Measurements from ENCODE around the gene SLC12A7. TPM values are rescaled to one million over a fixed set of nuclear protein-coding genes. Genes with fewer than 3 reads are reported as not detected.

The SLC12A7 gene
- total RNA-seq, 4 donors from 2014 or later, result 4.6 to 49.8 (median 15.8) TPM

DNA sequence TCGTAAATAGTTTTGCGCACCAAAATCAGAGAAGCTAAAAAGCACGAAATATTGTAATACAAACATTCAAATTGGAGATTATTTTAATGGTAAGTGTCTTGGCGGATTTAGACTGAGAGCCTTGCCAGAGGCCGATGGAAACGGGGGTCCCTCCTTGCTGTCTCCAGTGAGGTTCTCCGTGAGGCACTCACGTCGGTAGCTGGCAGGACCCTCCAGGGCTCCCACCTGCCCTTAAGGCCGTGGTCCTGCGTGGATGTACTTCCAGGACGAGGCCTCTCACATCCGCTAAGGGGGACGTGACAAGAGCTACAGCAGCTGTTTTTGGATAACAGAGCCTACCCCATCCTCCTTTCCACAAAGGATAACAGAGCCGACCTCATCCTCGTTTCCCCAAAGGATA lies 95.4 kb downstream of the SLC12A7 start:
- Histone ChIP-seq H3K9me3 (no peaks in the 10 kb centered on the region), H3K4me3 (no peak overlapping the region), H3K36me3 (no peaks in the 10 kb centered on the region), H3K27me3 (no peaks in the 10 kb centered on the region), H3K27ac (no peak overlapping the region), H3K4me1 (no peaks in the 10 kb centered on the region)
- intact Hi-C loops (cut with DNase I; ENCODE audit: low total_unique reads), result no loop called here
- TF ChIP-seq POLR2A (IDR thresholded peaks at IDR 0.05), result no peak
- TF ChIP-seq, protein P1, sequence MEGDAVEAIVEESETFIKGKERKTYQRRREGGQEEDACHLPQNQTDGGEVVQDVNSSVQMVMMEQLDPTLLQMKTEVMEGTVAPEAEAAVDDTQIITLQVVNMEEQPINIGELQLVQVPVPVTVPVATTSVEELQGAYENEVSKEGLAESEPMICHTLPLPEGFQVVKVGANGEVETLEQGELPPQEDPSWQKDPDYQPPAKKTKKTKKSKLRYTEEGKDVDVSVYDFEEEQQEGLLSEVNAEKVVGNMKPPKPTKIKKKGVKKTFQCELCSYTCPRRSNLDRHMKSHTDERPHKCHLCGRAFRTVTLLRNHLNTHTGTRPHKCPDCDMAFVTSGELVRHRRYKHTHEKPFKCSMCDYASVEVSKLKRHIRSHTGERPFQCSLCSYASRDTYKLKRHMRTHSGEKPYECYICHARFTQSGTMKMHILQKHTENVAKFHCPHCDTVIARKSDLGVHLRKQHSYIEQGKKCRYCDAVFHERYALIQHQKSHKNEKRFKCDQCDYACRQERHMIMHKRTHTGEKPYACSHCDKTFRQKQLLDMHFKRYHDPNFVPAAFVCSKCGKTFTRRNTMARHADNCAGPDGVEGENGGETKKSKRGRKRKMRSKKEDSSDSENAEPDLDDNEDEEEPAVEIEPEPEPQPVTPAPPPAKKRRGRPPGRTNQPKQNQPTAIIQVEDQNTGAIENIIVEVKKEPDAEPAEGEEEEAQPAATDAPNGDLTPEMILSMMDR (IDR thresholded peaks at IDR 0.05), result no peak
- DNase-seq, result no peak

DNA sequence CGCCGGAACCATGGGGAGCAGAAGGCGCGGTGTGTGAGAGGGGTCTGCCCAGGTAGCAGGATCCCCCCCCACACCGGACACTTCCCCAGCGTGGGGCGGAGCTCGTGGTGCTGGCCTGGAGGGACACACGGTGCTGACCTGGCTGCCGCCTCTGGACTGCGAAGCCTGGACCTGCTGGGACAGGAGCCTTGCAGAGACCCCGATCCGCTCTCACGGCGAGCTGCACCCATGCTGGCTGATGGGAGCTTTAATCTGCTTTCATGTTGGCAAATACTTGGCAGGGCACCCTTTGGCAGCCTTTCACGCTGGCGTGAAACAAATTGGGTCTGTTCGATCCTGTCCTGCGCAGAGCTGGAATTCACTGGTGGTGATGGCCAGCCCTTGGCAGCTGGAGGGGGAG lies 95.8 kb downstream of the SLC12A7 start:
- Histone ChIP-seq H3K4me3 (no peak overlapping the region), H3K36me3 (no peaks in the 10 kb centered on the region), H3K27me3 (no peaks in the 10 kb centered on the region), H3K27ac (no peak overlapping the region), H3K4me1 (no peaks in the 10 kb centered on the region), H3K9me3 (no peaks in the 10 kb centered on the region)
- intact Hi-C loops (cut with DNase I; ENCODE audit: low total_unique reads), result no loop called here
- no peak for TF ChIP-seq POLR2A (IDR thresholded peaks at IDR 0.05)
- TF ChIP-seq, protein P1 (IDR thresholded peaks at IDR 0.05), result no peak
- DNase-seq, result no peak

DNA sequence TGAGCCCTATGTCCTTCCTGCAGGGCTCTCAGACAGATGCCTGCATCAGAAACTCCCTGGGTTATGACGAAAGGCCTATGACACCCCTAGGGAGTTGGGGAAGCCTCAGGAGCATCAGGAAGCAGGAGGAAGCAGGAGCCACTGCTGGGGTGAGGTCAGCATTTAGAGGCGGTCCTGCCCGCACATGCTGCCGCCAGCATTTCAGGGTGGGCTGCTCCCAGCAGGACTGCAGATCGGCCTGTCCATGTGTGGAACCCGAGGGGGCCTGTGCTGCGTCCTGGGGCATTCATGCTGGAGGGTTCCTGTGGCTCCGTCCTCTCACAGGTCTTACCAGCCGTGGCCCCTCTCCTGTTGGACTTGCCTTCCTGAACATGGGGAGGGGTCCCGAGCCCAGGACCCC lies 96.4 kb downstream of the SLC12A7 start:
- Histone ChIP-seq H3K9me3 (no peaks in the 10 kb centered on the region), H3K4me1 (no peaks in the 10 kb centered on the region), H3K27me3 (peaks cover 0 to 4% of the 10 kb centered on the region in 2 donors), H3K4me3 (no peak overlapping the region), H3K27ac (no peak overlapping the region), H3K36me3 (no peaks in the 10 kb centered on the region)
- no peak for TF ChIP-seq POLR2A (IDR thresholded peaks at IDR 0.05)
- TF ChIP-seq, protein P1 (IDR thresholded peaks at IDR 0.05), result no peak
- intact Hi-C loops (cut with DNase I; ENCODE audit: low total_unique reads), result no loop called here
- DNase-seq, result no peak

DNA sequence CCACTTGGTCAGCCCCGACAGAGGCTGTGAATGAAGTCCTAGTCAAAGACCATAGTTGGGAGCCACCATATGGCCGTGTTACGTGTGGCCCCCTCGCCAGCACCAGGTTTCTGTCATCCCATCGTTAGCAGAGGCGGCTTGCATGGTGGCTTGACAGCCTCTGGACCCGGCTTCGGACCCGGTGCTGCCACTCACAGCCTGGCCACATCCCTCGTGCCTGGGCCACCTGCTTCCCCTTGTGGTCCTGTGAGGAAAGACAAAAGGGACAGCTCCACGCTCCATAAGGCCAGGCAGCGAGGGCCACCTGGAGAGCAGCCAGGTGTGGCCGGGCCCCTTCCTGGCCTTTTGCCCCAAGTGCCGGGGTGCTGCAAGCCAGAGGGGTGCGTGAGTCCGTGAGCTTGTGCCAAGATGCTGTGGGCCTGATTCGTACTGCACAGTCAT lies 97.1 kb downstream of the SLC12A7 start:
- intact Hi-C loops (cut with DNase I; ENCODE audit: low total_unique reads), result no loop called here
- Histone ChIP-seq H3K27ac (no peak overlapping the region), H3K9me3 (no peaks in the 10 kb centered on the region), H3K4me1 (no peaks in the 10 kb centered on the region), H3K27me3 (peaks cover 0 to 4% of the 10 kb centered on the region in 2 donors), H3K36me3 (no peaks in the 10 kb centered on the region), H3K4me3 (no peak overlapping the region)
- DNase-seq, result no peak
- TF ChIP-seq, protein P1 (IDR thresholded peaks at IDR 0.05), result no peak

DNA sequence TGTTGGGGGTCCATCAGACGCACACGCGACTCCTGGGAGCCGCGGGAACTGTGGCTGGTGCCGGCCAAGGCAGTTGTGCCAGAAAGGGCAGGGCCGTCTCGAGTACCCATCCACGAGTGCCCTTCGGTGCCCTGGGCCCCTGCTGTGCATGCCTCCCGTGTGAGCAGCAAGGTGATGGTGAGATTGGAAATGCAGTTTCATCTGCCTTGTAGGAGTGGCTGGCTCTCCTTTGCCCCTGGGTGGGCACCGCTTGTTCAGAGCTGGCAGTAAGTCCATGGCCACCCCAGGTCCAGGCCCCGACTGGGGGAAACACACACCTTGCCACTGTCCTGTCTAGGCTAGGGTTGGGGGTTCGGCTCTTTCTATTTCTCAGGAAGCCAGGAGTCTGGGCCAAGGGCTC lies 97.5 kb downstream of the SLC12A7 start:
- no peaks in the 10 kb centered on the region for H3K9me3 ChIP-seq
- no peaks in the 10 kb centered on the region for H3K36me3 ChIP-seq
- no peak for DNase-seq
- H3K27me3 ChIP-seq, result peaks cover 3 to 4% of the 10 kb centered on the region in 2 donors
- no peak overlapping the region for H3K27ac ChIP-seq
- intact Hi-C loops (cut with DNase I; ENCODE audit: low total_unique reads), result no loop called here
- no peak overlapping the region for H3K4me3 ChIP-seq
- H3K4me1 ChIP-seq, result peaks cover 0 to 3% of the 10 kb centered on the region in 2 donors
- no peak for TF ChIP-seq POLR2A (IDR thresholded peaks at IDR 0.05)
- TF ChIP-seq, protein P1 (IDR thresholded peaks at IDR 0.05), result no peak
